HL-60 (cell line): ENCODE measurements around the gene NUCKS1.

Experiments
- DNase-seq, 2 experiments: peaks; one replicate each; pipeline ENCODE4 v3.0.0-alpha.2; 2010 to 2020; ENCODE audit warnings: low read depth in 1 of 2, low spot score in 1 of 2
- H3K27ac ChIP-seq: fragments of 250-450 bp; sonication (Bioruptor Pico); replicated peaks from 2 replicates; pipeline ENCODE4 v1.5.1; 2020; ENCODE audit warnings: mild to moderate bottlenecking, moderate library complexity
- H3K27me3 ChIP-seq: fragments of 250-450 bp; sonication (Bioruptor Pico); 2 replicates; pipeline ENCODE4 v1.5.1; 2021; ENCODE audit warnings: mild to moderate bottlenecking, moderate library complexity; ENCODE audit not compliant: insufficient read depth, poor library complexity, severe bottlenecking
- H3K4me3 ChIP-seq: replicated peaks from 2 replicates; pipeline ENCODE4 v1.5.1; 2011; ENCODE audit warnings: mild to moderate bottlenecking, control low read depth, low read length; ENCODE audit not compliant: insufficient read depth
- GABPA ChIP-seq: IDR thresholded peaks from 2 replicates; pipeline ENCODE4 v1.6.1; 2012; ENCODE audit warnings: low read depth
- POLR2AphosphoS5 ChIP-seq: IDR thresholded peaks from 2 replicates; pipeline ENCODE4 v1.6.1; 2012; ENCODE audit warnings: low read depth
- SPI1 ChIP-seq: IDR thresholded peaks from 2 replicates; pipeline ENCODE4 v1.6.1; 2012; ENCODE audit warnings: low read depth, mild to moderate bottlenecking, borderline replicate concordance
- TF ChIP-seq, protein P1 (sequence below): IDR thresholded peaks from 2 replicates; pipeline ENCODE4 v1.6.1; 2012; ENCODE audit warnings: low read depth; ENCODE audit not compliant: insufficient replicate concordance
- TF ChIP-seq, protein P2 (sequence below): IDR thresholded peaks from one replicate; pipeline ENCODE4 v1.5.1; 2011; ENCODE audit warnings: low read length, control low read depth, inconsistent platforms; ENCODE audit not compliant: insufficient read depth

NUCKS1 gene

DNA sequence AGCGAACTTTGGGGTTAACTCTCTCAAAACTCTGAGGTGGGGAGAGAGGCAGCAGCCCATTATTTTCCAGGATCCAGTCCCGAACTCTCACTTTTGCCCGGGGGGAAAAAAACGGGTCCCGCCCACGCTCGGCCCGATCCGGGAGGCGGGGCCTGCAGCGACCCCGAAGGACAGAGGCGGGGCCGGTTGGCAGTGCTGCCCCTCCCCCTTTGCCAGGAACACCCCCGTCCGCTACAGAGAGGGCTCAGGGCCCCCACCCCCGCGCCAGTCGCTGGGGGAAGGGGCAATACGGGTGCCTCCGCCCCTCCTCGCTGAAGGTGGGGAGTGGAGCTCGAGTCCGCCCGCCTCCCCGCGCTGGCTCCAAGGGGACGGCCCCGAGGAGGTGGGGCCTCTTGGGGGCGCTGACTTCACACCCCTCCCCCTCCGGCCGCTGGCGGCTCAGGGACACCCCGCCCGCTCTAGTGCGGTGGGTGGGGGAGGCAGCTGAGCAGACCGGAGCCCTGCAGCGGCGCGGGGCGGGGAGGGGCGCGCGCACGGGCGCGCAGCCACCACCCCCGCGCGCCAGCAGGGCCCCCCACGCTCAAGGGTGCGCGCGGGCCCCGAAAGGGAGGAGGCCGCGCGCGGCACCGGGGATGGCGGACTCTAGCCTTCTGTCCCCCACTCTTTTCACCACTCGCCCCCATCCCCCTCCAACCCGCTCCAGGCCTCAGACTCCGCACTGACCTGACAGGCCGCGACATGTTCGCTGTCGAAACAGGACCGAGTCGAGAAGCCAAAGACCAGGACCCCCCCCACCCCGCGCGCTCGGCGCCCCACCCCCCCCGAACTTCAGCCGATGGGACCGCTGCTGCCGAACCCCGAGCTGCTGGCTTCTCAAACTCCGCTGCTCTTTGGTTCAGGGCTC lies 496 bp downstream of the NUCKS1 start:
- peak; percentile 87 to 92 for DNase-seq
- TF ChIP-seq, protein P1, sequence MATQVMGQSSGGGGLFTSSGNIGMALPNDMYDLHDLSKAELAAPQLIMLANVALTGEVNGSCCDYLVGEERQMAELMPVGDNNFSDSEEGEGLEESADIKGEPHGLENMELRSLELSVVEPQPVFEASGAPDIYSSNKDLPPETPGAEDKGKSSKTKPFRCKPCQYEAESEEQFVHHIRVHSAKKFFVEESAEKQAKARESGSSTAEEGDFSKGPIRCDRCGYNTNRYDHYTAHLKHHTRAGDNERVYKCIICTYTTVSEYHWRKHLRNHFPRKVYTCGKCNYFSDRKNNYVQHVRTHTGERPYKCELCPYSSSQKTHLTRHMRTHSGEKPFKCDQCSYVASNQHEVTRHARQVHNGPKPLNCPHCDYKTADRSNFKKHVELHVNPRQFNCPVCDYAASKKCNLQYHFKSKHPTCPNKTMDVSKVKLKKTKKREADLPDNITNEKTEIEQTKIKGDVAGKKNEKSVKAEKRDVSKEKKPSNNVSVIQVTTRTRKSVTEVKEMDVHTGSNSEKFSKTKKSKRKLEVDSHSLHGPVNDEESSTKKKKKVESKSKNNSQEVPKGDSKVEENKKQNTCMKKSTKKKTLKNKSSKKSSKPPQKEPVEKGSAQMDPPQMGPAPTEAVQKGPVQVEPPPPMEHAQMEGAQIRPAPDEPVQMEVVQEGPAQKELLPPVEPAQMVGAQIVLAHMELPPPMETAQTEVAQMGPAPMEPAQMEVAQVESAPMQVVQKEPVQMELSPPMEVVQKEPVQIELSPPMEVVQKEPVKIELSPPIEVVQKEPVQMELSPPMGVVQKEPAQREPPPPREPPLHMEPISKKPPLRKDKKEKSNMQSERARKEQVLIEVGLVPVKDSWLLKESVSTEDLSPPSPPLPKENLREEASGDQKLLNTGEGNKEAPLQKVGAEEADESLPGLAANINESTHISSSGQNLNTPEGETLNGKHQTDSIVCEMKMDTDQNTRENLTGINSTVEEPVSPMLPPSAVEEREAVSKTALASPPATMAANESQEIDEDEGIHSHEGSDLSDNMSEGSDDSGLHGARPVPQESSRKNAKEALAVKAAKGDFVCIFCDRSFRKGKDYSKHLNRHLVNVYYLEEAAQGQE, result no peak
- TF ChIP-seq POLR2AphosphoS5 (peak; percentile 19; the same call in 1 of the 2 replicates), SPI1 (no peak), GABPA (no peak)
- TF ChIP-seq, protein P2, sequence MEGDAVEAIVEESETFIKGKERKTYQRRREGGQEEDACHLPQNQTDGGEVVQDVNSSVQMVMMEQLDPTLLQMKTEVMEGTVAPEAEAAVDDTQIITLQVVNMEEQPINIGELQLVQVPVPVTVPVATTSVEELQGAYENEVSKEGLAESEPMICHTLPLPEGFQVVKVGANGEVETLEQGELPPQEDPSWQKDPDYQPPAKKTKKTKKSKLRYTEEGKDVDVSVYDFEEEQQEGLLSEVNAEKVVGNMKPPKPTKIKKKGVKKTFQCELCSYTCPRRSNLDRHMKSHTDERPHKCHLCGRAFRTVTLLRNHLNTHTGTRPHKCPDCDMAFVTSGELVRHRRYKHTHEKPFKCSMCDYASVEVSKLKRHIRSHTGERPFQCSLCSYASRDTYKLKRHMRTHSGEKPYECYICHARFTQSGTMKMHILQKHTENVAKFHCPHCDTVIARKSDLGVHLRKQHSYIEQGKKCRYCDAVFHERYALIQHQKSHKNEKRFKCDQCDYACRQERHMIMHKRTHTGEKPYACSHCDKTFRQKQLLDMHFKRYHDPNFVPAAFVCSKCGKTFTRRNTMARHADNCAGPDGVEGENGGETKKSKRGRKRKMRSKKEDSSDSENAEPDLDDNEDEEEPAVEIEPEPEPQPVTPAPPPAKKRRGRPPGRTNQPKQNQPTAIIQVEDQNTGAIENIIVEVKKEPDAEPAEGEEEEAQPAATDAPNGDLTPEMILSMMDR, result no peak
- Histone ChIP-seq H3K27ac (peak overlapping the region; percentile 98), H3K27me3 (no peaks in the 10 kb centered on the region), H3K4me3 (peak overlapping the region; percentile 87)

DNA sequence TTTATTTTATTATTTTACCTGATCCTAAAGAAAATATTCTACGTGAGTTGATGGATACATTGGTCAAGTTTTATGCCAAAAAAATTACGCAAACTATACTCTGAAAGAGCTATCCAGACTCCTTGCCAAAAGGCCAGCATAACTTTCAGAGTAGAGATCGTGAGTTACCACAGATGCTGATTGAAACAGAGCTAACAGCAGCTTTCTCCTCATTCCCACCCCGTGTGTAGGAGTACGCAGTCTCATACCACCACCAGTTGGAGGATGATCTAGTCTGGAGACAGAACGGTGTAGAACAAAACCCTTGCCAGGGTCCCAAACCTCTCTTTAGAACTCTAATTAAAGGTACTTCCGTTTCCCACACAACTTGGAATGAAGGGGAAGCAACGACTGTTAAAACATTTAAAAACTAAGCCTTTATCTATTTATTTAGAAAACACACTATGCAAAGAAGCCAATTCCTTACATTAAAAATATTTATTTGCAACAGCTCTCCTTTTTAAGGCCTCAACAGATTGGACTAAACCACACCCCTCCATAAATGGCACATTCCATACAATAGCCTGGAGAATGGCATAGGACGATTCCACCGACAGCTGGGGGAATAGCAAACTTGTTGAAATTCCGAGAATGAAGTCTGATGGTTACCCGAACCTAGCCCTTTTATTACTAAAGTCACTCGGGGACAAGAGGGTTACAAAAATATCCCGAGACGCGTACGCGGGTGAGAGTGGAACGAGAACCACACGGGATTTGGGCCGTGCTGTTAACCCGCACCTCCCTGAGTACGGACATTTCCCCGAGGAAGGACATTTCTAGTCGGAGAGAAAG lies 1.4 kb downstream of the NUCKS1 start:
- TF ChIP-seq GABPA, result no peak
- TF ChIP-seq, protein P2, result no peak
- TF ChIP-seq, protein P1, result no peak
- no peak for TF ChIP-seq SPI1
- TF ChIP-seq POLR2AphosphoS5, result peak; percentile 10; the same call in 1 of the 2 replicates
- peak overlapping the region; percentile 87 for H3K4me3 ChIP-seq
- H3K27ac ChIP-seq, result peak overlapping the region; percentile 98
- peak in 1 of 2 experiments; percentile 45 for DNase-seq
- H3K27me3 ChIP-seq, result no peaks in the 10 kb centered on the region

DNA sequence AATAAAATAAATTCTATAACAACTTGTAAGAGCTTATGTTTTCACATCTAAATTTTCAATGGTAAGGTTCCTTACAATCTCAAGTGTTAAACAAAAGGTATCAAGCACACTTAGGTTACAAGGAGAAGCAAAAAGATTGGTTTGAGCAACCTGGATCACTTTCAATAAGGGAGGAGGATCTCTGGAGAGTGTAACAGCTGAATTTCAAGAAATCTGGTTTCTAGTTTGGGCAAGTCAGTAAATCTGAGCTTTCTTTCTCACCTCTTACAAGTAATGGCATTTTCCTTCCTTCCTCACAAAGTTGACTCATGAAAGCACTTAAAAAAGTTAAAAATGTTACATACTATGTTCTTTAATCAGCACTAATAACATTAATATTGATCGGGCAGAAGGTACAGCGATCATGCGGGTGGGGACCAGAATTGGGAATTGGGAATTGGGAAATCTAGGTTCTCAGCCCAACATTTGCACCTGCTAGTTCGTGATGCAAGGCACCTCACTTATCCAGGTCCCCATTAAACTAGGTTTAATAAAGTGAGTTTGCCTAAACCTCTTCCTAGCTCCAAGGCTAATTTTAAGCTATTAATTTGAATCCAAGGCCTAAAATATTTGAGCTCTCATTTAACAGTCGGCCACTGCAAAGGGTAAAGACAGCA lies 3.1 kb downstream of the NUCKS1 start:
- H3K4me3 ChIP-seq, result no peak overlapping the region; the same call in 1 of the 2 replicates
- TF ChIP-seq POLR2AphosphoS5, result peak; percentile 41; the same call in 1 of the 2 replicates
- TF ChIP-seq, protein P1, result no peak
- H3K27ac ChIP-seq, result no peak overlapping the region
- H3K27me3 ChIP-seq, result no peaks in the 10 kb centered on the region
- DNase-seq, result no peak
